Neuronal stem cell (in vitro differentiated cells): ENCODE results near the gene RAB32.
"Not testable (repeated sequence)": the region's sequence is repeated elsewhere in the genome, so short reads cannot be mapped to it uniquely, and the experiment has no call there.

Source experiments
- DNase-seq: peaks from one replicate; pipeline ENCODE4 v3.0.0-alpha.2; 2013; ENCODE audit warnings: low spot score
- H2AFZ ChIP-seq: one replicate; pipeline ENCODE4 v1.6.1; 2013; ENCODE audit warnings: mild to moderate bottlenecking, low read length, inconsistent platforms
- H2AK5ac ChIP-seq: 2 replicates; pipeline ENCODE4 v1.6.1; 2013; ENCODE audit warnings: low read depth, mild to moderate bottlenecking, inconsistent platforms, low read length, moderate library complexity, mixed read lengths
- H2BK120ac ChIP-seq: 2 replicates; pipeline ENCODE4 v1.6.1; 2013; ENCODE audit warnings: low read depth, mild to moderate bottlenecking, inconsistent platforms, low read length, moderate library complexity, mixed read lengths
- H2BK12ac ChIP-seq: one replicate; pipeline ENCODE4 v1.6.1; 2013; ENCODE audit warnings: low read length, inconsistent platforms
- H2BK15ac ChIP-seq: 2 replicates; pipeline ENCODE4 v1.6.1; 2013; ENCODE audit warnings: mild to moderate bottlenecking, low read length, inconsistent platforms, mixed read lengths
- H2BK5ac ChIP-seq: one replicate; pipeline ENCODE4 v1.6.1; 2013; ENCODE audit warnings: inconsistent platforms, mild to moderate bottlenecking, low read length, moderate library complexity
- H3K14ac ChIP-seq: one replicate; pipeline ENCODE4 v1.6.1; 2013; ENCODE audit warnings: low read length, inconsistent platforms
- H3K18ac ChIP-seq: 2 replicates; pipeline ENCODE4 v1.6.1; 2013; ENCODE audit warnings: low read length, inconsistent platforms
- H3K23ac ChIP-seq: 2 replicates; pipeline ENCODE4 v1.6.1; 2013; ENCODE audit warnings: low read depth, mild to moderate bottlenecking, mixed read lengths, low read length, inconsistent platforms; ENCODE audit not compliant: poor library complexity
- H3K27ac ChIP-seq: replicated peaks from 3 replicates; pipeline ENCODE4 v1.5.1; 2013; ENCODE audit warnings: low read length, inconsistent platforms
- H3K27me3 ChIP-seq, 3 experiments: 2 replicates each; pipeline ENCODE4 v1.6.1; 2013; ENCODE audit warnings: low read length in 3 of 3, mild to moderate bottlenecking in 2 of 3, inconsistent platforms in 1 of 3, low read depth in 1 of 3, mixed read lengths in 1 of 3, moderate library complexity in 1 of 3; ENCODE audit not compliant: control insufficient read depth in 3 of 3, insufficient read depth in 3 of 3
- H3K36me3 ChIP-seq, 2 donors: replicated peaks in 1 of 2; 2 replicates each; pipeline ENCODE4 v1.6.1; 2013; ENCODE audit warnings: low read length in 2 of 2; ENCODE audit not compliant: control insufficient read depth in 2 of 2, insufficient read depth in 2 of 2
- H3K4ac ChIP-seq: 2 replicates; pipeline ENCODE4 v1.6.1; 2013; ENCODE audit warnings: inconsistent platforms, mild to moderate bottlenecking, low read length, moderate library complexity
- H3K4me1 ChIP-seq, 2 donors: 1 replicate in 1 of 2; 2 replicates in 1 of 2; pipeline ENCODE4 v1.6.1; 2013; ENCODE audit warnings: low read length in 2 of 2, low read depth in 1 of 2; ENCODE audit not compliant: control insufficient read depth in 2 of 2, insufficient read depth in 1 of 2
- H3K4me2 ChIP-seq: one replicate; pipeline ENCODE4 v1.6.1; 2013; ENCODE audit warnings: mild to moderate bottlenecking, low read length, inconsistent platforms; ENCODE audit not compliant: insufficient read depth, poor library complexity, severe bottlenecking
- H3K4me3 ChIP-seq, 2 donors: 2 replicates each; pipeline ENCODE4 v1.5.1; 2013; ENCODE audit warnings: low read length in 2 of 2, mild to moderate bottlenecking in 2 of 2, inconsistent platforms in 1 of 2, moderate library complexity in 1 of 2
- H3K79me1 ChIP-seq: one replicate; pipeline ENCODE4 v1.6.1; 2013; ENCODE audit warnings: low read depth, mild to moderate bottlenecking, inconsistent platforms, low read length, moderate library complexity
- H3K9ac ChIP-seq: one replicate; pipeline ENCODE4 v1.6.1; 2013; ENCODE audit warnings: mild to moderate bottlenecking, low read depth, low read length, inconsistent platforms; ENCODE audit not compliant: poor library complexity
- H3K9me3 ChIP-seq, 2 donors: replicated peaks in 1 of 2; 2 replicates each; pipeline versions ENCODE3 to v1.6.1; 2013; ENCODE audit warnings: low read length in 2 of 2, mild to moderate bottlenecking in 2 of 2, inconsistent platforms in 1 of 2, low read depth in 1 of 2, mixed read lengths in 1 of 2, moderate library complexity in 1 of 2; ENCODE audit not compliant: control insufficient read depth in 2 of 2, insufficient read depth in 1 of 2
- H4K8ac ChIP-seq: one replicate; pipeline ENCODE4 v1.6.1; 2013; ENCODE audit warnings: low read depth, mild to moderate bottlenecking, inconsistent platforms, low read length, moderate library complexity
- H4K91ac ChIP-seq: one replicate; pipeline ENCODE4 v1.6.1; 2013; ENCODE audit warnings: low read length, low read depth, mild to moderate bottlenecking, inconsistent platforms; ENCODE audit not compliant: poor library complexity
- WGBS, 2 donors: extraction: QIAGEN DNeasy Blood & Tissue Kit; methylation state at CpG; one replicate each; pipeline ENCODE4 v1.1.7; 2013; ENCODE audit warnings: missing lambda C conversion rate in 2 of 2, mixed read lengths in 1 of 2; ENCODE audit not compliant: insufficient read length in 2 of 2, insufficient replicate concordance in 1 of 2; ENCODE audit errors: extremely low coverage in 2 of 2; 5-methylcytosine and 5-hydroxymethylcytosine counted together

RAB32 gene

GRCh38 chr6:146560607-146561006, 17.0 kb downstream of the RAB32 start:
- no peak overlapping the region for H3K4ac ChIP-seq
- no peak overlapping the region for H2AK5ac ChIP-seq
- H3K9ac ChIP-seq = no peak overlapping the region
- no CpG with 5 or more reads among the region's 1 CpG for WGBS, 2 donors
- no peak overlapping the region for H4K8ac ChIP-seq
- H3K9me3 ChIP-seq = no peaks in the 10 kb centered on the region
- H3K79me1 ChIP-seq = no peaks in the 10 kb centered on the region
- no peak overlapping the region for H2BK12ac ChIP-seq
- H3K27me3 ChIP-seq = no peaks in the 10 kb centered on the region
- H2AFZ ChIP-seq = no peak overlapping the region
- no peak overlapping the region for H3K14ac ChIP-seq
- no peak overlapping the region for H2BK15ac ChIP-seq
- H3K4me2 ChIP-seq = no peak overlapping the region
- H3K27ac ChIP-seq = no peak overlapping the region
- no peaks in the 10 kb centered on the region for H3K36me3 ChIP-seq
- H2BK5ac ChIP-seq = no peak overlapping the region
- no peak overlapping the region for H4K91ac ChIP-seq
- no peak overlapping the region for H3K23ac ChIP-seq
- no peak for DNase-seq
- no peak overlapping the region for H2BK120ac ChIP-seq
- no peak overlapping the region for H3K18ac ChIP-seq
- no peak overlapping the region for H3K4me3 ChIP-seq
- H3K4me1 ChIP-seq = no peaks in the 10 kb centered on the region

- H3K79me1 ChIP-seq, H3K9me3 ChIP-seq, H4K91ac ChIP-seq, H3K27me3 ChIP-seq, H3K9ac ChIP-seq, H3K18ac ChIP-seq, H2AFZ ChIP-seq, H3K4me2 ChIP-seq, H3K14ac ChIP-seq, H2AK5ac ChIP-seq, H3K36me3 ChIP-seq, H3K4me3 ChIP-seq, H3K27ac ChIP-seq, H2BK120ac ChIP-seq, H2BK5ac ChIP-seq, H3K23ac ChIP-seq, H3K4ac ChIP-seq, H2BK15ac ChIP-seq, H2BK12ac ChIP-seq, H4K8ac ChIP-seq, H3K4me1 ChIP-seq, DNase-seq: not testable (repeated sequence)
- WGBS, 2 donors = no CpG with 5 or more reads among the region's 2 CpGs
Measured at GRCh38 chr6:146566661-146567060, 23.0 kb downstream of the RAB32 start.

- not testable (repeated sequence) for H3K9me3 ChIP-seq, H4K91ac ChIP-seq, DNase-seq, H3K14ac ChIP-seq, H3K4me2 ChIP-seq, H2AFZ ChIP-seq, H3K4me1 ChIP-seq, H3K9ac ChIP-seq, H3K27me3 ChIP-seq, H3K4me3 ChIP-seq, H2BK120ac ChIP-seq, H2BK15ac ChIP-seq, H4K8ac ChIP-seq, H2AK5ac ChIP-seq, H3K79me1 ChIP-seq, H2BK12ac ChIP-seq, H3K23ac ChIP-seq, H2BK5ac ChIP-seq, H3K4ac ChIP-seq, H3K18ac ChIP-seq, H3K27ac ChIP-seq, H3K36me3 ChIP-seq
- WGBS, 2 donors = no CpG with 5 or more reads among the region's 3 CpGs
Measured at GRCh38 chr6:146568619-146569018, 25.0 kb downstream of the RAB32 start.

- H3K23ac ChIP-seq = no peak overlapping the region
- H2BK120ac ChIP-seq = no peak overlapping the region
- no peak overlapping the region for H2AFZ ChIP-seq
- DNase-seq = no peak
- H3K4me1 ChIP-seq = no peaks in the 10 kb centered on the region
- H3K27ac ChIP-seq = no peak overlapping the region
- H3K4me2 ChIP-seq = no peak overlapping the region
- peaks cover 0 to 3% of the 10 kb centered on the region in 2 donors for H3K9me3 ChIP-seq
- H3K79me1 ChIP-seq = no peaks in the 10 kb centered on the region
- no peak overlapping the region for H4K8ac ChIP-seq
- no peaks in the 10 kb centered on the region for H3K27me3 ChIP-seq
- no peak overlapping the region for H2BK12ac ChIP-seq
- no peak overlapping the region for H4K91ac ChIP-seq
- H3K14ac ChIP-seq = no peak overlapping the region
- no peaks in the 10 kb centered on the region for H3K36me3 ChIP-seq
- H3K4ac ChIP-seq = no peak overlapping the region
- no peak overlapping the region for H2BK5ac ChIP-seq
- H2BK15ac ChIP-seq = no peak overlapping the region
- H3K18ac ChIP-seq = no peak overlapping the region
- no peak overlapping the region for H3K9ac ChIP-seq
- H2AK5ac ChIP-seq = no peak overlapping the region
- no peak overlapping the region for H3K4me3 ChIP-seq
- WGBS, 2 donors = no CpG with 5 or more reads among the region's 1 CpG
Measured at GRCh38 chr6:146574211-146574610, 30.6 kb downstream of the RAB32 start.
